ENCODE data around the gene RRP15. TPM values are rescaled to one million over a fixed set of nuclear protein-coding genes. Genes with fewer than 3 reads are reported as not detected.

The RRP15 gene, protein sequence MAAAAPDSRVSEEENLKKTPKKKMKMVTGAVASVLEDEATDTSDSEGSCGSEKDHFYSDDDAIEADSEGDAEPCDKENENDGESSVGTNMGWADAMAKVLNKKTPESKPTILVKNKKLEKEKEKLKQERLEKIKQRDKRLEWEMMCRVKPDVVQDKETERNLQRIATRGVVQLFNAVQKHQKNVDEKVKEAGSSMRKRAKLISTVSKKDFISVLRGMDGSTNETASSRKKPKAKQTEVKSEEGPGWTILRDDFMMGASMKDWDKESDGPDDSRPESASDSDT
- polyA plus RNA-seq (2011; rRNA removed) = 5.8 and 7.9 TPM in 2 replicates
- 3.5 and 6.3 TPM in 2 replicates for polyA minus RNA-seq (2011; rRNA and poly(A)+ RNA removed)

DNA sequence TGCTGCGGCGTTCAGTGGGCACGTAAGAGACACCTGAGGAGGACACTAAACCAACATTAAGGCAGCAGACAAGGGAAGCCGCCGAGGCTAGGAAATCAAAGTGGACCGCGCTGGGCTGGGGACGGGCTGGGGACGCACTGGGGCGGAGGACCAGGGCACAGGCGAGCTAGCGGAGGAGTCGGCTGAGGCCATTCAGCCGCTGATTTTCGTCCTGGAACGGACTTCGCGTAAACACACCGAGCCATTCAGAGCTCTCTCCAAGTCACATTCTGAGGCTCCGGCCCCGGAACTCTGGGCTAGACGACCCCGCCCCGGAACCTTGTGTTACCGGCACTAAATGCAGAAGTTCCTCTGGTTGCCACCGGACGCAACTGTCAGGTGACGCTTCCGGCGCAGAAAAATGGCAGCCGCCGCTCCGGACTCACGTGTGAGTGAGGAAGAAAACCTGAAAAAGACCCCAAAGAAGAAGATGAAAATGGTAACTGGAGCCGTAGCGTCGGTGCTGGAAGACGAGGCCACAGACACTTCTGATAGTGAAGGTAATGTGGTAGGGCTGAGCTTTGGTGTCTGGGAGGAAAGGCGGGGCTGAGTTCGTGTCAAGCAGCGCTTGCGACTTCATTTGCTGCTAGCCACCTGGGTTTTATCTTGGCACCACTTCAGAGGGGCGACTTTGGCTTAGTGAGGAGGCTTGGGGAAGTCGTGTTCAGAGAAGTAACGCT, at the start of gene RRP15:
Gene RRP15, plus strand, starts transcription at position 377 of the 719 bp plus-strand sequence. Its CDS starts 24 bp downstream, at position 401.
- peak; percentile 82 for DNase-seq (ENCODE audit: low read depth, low spot score)
- POLR2A ChIA-PET = interaction anchor here (0.7 to 1.3 kb wide), 4 partner anchors 11 to 75 kb away, joined by 3 to 5 read pairs (median 4); no protein-coding TSS in a partner anchor
- Histone ChIP-seq H3K4me3 (ENCODE audit: low read depth, low read length) (peak within 1 kb of the TSS; percentile 100), H3K9me3 (ENCODE audit: control insufficient read depth, insufficient read depth, low read length) (peaks cover 4% of the 10 kb centered on the region; the same call in 1 of the 2 replicates), H3K27ac (ENCODE audit: low read depth, low read length) (peak within 1 kb of the TSS; percentile 75), H3K27me3 (ENCODE audit: control insufficient read depth, insufficient read depth, low read length) (peaks cover 4% of the 10 kb centered on the region)
- no peak for TF ChIP-seq CTCF (IDR thresholded peaks at IDR 0.05; ENCODE audit: low read depth, low read length)
- CTCF ChIA-PET = interaction anchor here (0.6 to 2.1 kb wide), 2 partner anchors 14 to 53 kb away, joined by 3 to 13 read pairs; no protein-coding TSS in a partner anchor

DNA sequence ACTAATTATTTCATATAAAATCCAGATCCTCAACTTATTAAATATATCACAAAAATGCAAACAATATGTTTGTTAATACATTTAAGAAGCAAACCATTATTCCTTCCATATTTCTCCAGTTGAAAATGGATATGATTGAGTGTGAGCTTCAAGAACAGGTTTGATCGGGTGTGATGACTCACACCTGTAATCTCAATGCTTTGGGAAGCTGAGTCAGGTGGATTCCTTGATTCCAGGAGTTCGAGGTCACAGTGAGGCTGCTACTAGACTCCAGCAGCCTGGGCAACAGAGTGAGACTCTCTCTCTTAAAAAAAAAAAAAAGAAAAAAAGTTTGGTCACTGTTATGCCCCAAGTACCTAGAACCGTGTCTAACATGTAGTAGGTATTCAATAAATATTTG, 42.9 kb upstream of the RRP15 start:
- no peak for TF ChIP-seq CTCF (IDR thresholded peaks at IDR 0.05; ENCODE audit: low read depth, low read length)
- Histone ChIP-seq H3K27me3 (ENCODE audit: control insufficient read depth, insufficient read depth, low read length) (no peaks in the 10 kb centered on the region), H3K4me3 (ENCODE audit: low read depth, low read length) (no peak overlapping the region), H3K9me3 (ENCODE audit: control insufficient read depth, insufficient read depth, low read length) (no peaks in the 10 kb centered on the region), H3K27ac (ENCODE audit: low read depth, low read length) (no peak overlapping the region)
- ChIA-PET CTCF (interaction anchor here (1.4 kb wide), 1 partner anchor 1419 kb away, joined by 3 read pairs; no protein-coding TSS in a partner anchor), POLR2A (no interaction called here)
- DNase-seq (ENCODE audit: low read depth, low spot score) = no peak

DNA sequence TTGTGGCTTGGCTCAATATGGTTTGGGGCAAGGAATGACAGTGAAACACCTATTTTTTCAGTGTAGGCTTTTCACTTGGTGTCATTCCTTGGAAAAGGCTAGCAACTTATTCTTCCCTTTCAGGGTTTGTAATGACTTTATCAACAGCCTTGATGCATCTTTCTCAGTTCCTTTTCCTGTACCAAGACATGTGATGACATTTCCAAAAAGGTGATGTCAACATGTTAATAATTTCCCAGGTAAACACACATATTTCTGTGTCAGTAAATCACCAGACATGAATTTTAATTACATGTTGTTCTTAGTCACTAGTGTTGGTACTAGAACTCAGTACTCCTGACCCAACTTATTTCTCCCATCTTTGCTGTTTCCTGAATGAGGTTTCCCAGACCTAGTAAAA, 37.8 kb upstream of the RRP15 start:
- Histone ChIP-seq H3K27me3 (ENCODE audit: control insufficient read depth, insufficient read depth, low read length) (no peaks in the 10 kb centered on the region), H3K4me3 (ENCODE audit: low read depth, low read length) (no peak overlapping the region), H3K27ac (ENCODE audit: low read depth, low read length) (no peak overlapping the region), H3K9me3 (ENCODE audit: control insufficient read depth, insufficient read depth, low read length) (no peaks in the 10 kb centered on the region)
- CTCF ChIA-PET = no interaction called here
- POLR2A ChIA-PET = no interaction called here
- DNase-seq (ENCODE audit: low read depth, low spot score) = no peak
- TF ChIP-seq CTCF (IDR thresholded peaks at IDR 0.05; ENCODE audit: low read depth, low read length) = no peak

DNA sequence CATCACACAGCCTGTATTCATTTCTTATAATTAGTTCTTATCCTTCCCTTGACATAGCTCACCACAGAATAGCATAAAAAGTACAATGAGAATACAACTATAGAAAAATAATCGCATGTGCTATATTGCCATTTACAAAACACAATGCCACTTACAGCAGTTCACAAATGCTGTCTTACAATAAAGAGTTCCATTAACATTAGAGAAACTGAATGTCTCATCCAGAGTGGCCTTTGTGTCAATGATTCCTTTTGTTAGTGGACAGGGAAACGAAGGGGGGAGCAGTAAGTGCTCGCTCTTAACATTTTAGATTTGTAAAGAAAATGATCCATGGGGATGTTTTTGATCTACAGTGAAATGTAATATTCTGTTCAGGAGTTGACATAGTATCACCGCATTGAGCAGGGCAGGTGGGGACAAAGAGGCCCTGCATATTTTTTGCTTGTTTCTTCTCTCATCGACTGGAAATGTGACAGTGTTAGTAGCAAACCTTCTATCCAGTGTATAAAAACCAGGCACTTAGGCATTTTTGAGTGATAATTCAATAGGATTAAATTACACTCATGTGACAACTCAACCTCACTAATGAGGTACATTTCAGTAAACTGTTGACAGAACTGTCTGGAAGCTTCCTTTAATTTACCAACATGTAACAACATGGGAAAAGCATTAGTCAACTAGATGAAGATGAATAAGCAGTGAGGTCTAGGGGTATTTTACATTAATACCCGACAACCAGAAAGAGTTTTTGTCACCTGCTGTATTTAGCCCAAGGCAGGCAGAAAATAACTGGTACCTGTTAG, 35.6 kb upstream of the RRP15 start:
- DNase-seq (ENCODE audit: low read depth, low spot score) = no peak
- CTCF ChIA-PET = interaction anchor here (0.7 kb wide), 1 partner anchor 947 kb away, joined by 3 read pairs; no protein-coding TSS in a partner anchor
- H3K4me3 ChIP-seq (ENCODE audit: low read depth, low read length) = no peak overlapping the region
- no peak for TF ChIP-seq CTCF (IDR thresholded peaks at IDR 0.05; ENCODE audit: low read depth, low read length)
- POLR2A ChIA-PET = no interaction called here
- H3K27ac ChIP-seq (ENCODE audit: low read depth, low read length) = no peak overlapping the region
- H3K9me3 ChIP-seq (ENCODE audit: control insufficient read depth, insufficient read depth, low read length) = no peaks in the 10 kb centered on the region
- no peaks in the 10 kb centered on the region for H3K27me3 ChIP-seq (ENCODE audit: control insufficient read depth, insufficient read depth, low read length)
